HepG2 (cell line): ENCODE measurements around the gene ATP11A. TPM values are rescaled to one million over a fixed set of nuclear protein-coding genes. Genes with fewer than 3 reads are reported as not detected.

Experiments used
- BHLHE40 ChIP-seq: IDR thresholded peaks from 2 replicates; pipeline ENCODE4 v1.6.1; 2011; ENCODE audit warnings: low read length, improper control_type of control experiment
- FOXP1 ChIP-seq, 2 experiments: fragments of 450-650 bp in 1 of 2; IDR thresholded peaks; 2 replicates each; pipeline ENCODE4 v1.6.1; 2017 to 2018; ENCODE audit warnings: antibody characterized with exemption in 1 of 2
- HNF1A ChIP-seq, 2 experiments: sonication (generic) in 1 of 2; formaldehyde crosslinking in 1 of 2; IDR thresholded peaks; 2 replicates each; pipeline versions ENCODE4 v1.4.0 to v1.6.1; 2016 to 2020; ENCODE audit warnings: borderline replicate concordance in 1 of 2, low read depth in 1 of 2, mild to moderate bottlenecking in 1 of 2, missing genetic modification reagents in 1 of 2
- IRX3 ChIP-seq: sonication (generic); formaldehyde crosslinking; IDR thresholded peaks from 2 replicates; pipeline ENCODE4 v1.8.1; 2023; ENCODE audit warnings: mild to moderate bottlenecking, low read depth, missing genetic modification reagents, borderline replicate concordance
- MIER3 ChIP-seq: IDR thresholded peaks from 2 replicates; pipeline ENCODE4 v1.6.1; 2016; ENCODE audit warnings: missing compliant biosample characterization, borderline replicate concordance
- SKIL ChIP-seq: sonication (generic); formaldehyde crosslinking; IDR thresholded peaks from 2 replicates; pipeline ENCODE4 v1.8.0; 2022; ENCODE audit warnings: missing genetic modification reagents, mild to moderate bottlenecking, moderate library complexity, borderline replicate concordance
- TFAP4 ChIP-seq: sonication (generic); IDR thresholded peaks from 2 replicates; pipeline ENCODE4 v1.6.1; 2016; ENCODE audit warnings: low read depth, borderline replicate concordance
- ZIK1 ChIP-seq: sonication (generic); formaldehyde crosslinking; IDR thresholded peaks from 2 replicates; pipeline ENCODE4 v1.5.0; 2020; ENCODE audit warnings: mild to moderate bottlenecking, low read depth, missing genetic modification reagents, borderline replicate concordance
- ZNF274 ChIP-seq: sonication (generic); formaldehyde crosslinking; IDR thresholded peaks from 2 replicates; pipeline ENCODE4 v1.5.1; 2020; ENCODE audit warnings: mild to moderate bottlenecking, missing genetic modification reagents
- ZNF276 ChIP-seq: sonication (generic); formaldehyde crosslinking; IDR thresholded peaks from 2 replicates; pipeline ENCODE4 v1.4.0; 2020; ENCODE audit warnings: mild to moderate bottlenecking, low read depth, missing genetic modification reagents
- ZNF343 ChIP-seq: sonication (generic); formaldehyde crosslinking; IDR thresholded peaks from 2 replicates; pipeline ENCODE4 v1.4.0; 2020; ENCODE audit warnings: mild to moderate bottlenecking, missing genetic modification reagents
- ZNF484 ChIP-seq: sonication (generic); formaldehyde crosslinking; IDR thresholded peaks from 2 replicates; pipeline ENCODE4 v1.5.1; 2020; ENCODE audit warnings: mild to moderate bottlenecking, low read depth, missing genetic modification reagents, borderline replicate concordance
- ZNF749 ChIP-seq: sonication (generic); formaldehyde crosslinking; IDR thresholded peaks from 2 replicates; pipeline ENCODE4 v1.8.0; 2022; ENCODE audit warnings: mild to moderate bottlenecking, missing genetic modification reagents, moderate library complexity, borderline replicate concordance
- ZNF800 ChIP-seq: sonication (generic); formaldehyde crosslinking; IDR thresholded peaks from 2 replicates; pipeline ENCODE4 v1.4.0; 2020; ENCODE audit warnings: missing genetic modification reagents
- ZSCAN29 ChIP-seq: sonication (generic); formaldehyde crosslinking; conservative IDR thresholded peaks from 2 replicates; pipeline ENCODE4 v1.4.0; 2020; ENCODE audit warnings: mild to moderate bottlenecking, missing genetic modification reagents
- polyA plus RNA-seq, 8 experiments: library from polyadenylated mRNA; depleted of rRNA in 3 of 8; stranded (reverse) in 7 of 8; unstranded in 1 of 8; fragments of >200 nt; fragmentation: Illumina TruSeq in 4 of 8; extraction: Trizol in 4 of 8; gene quantifications; 2 replicates each; pipeline versions ENCODE4 v1.2.1 to v1.2.3, GENCODE V29; 2011 to 2016; ENCODE audit warnings: low read depth in 4 of 8, missing spikeins in 1 of 8, mixed read lengths in 1 of 8; ENCODE audit not compliant: insufficient read depth in 1 of 8
- total RNA-seq, 5 experiments: library from RNA; depleted of rRNA; stranded (reverse); fragments of >200 nt; fragmentation: Illumina TruSeq; extraction: Trizol; gene quantifications; 2 replicates each; pipeline ENCODE4 v1.2.3, GENCODE V29; 2016; ENCODE audit warnings: low read depth in 1 of 5

The ATP11A gene
- total and polyA plus RNA-seq, 2 of the 13 experiments (the other 11 are each of a cell fraction or from before 2014, with no cell fraction given), result 18.4 to 20.1 TPM

GRCh38 chr13:112928972-112929782 is 239.3 kb downstream of the ATP11A start (continued):
- TF ChIP-seq ZIK1 (CRISPR knock-in tag) (no peak), ZNF343 (CRISPR knock-in tag) (no peak), ZNF749 (CRISPR knock-in tag) (no peak), ZNF800 (CRISPR knock-in tag) (peak; percentile 83; the same call in 1 of the 2 replicates), ZSCAN29 (CRISPR knock-in tag) (no peak), ZNF276 (CRISPR knock-in tag) (peak; percentile 69; the same call in 1 of the 2 replicates), FOXP1 (IDR thresholded peaks at IDR 0.05) (no peak), FOXP1 (CRISPR knock-in tag; IDR thresholded peaks at IDR 0.05) (peak; percentile 63), IRX3 (CRISPR knock-in tag) (no peak), ZNF274 (0 out of 2 replicates have a peak, but pooled peaks have one; percentile 26), TFAP4 (peak; percentile 92; the same call in 1 of the 2 replicates), MIER3 (CRISPR knock-in tag) (no peak), SKIL (CRISPR knock-in tag) (no peak), ZNF484 (no peak), HNF1A (IDR thresholded peaks at IDR 0.05; ENCODE audit: low read depth) (no peak), HNF1A (CRISPR knock-in tag; IDR thresholded peaks at IDR 0.05; ENCODE audit: borderline replicate concordance) (peak; percentile 67; the same call in 1 of the 2 replicates), BHLHE40 (peak; percentile 64; the same call in 1 of the 2 replicates)
